Myocyte (in vitro differentiated cells): ENCODE data around the gene SCN3B. TPM values are rescaled to one million over a fixed set of nuclear protein-coding genes. Genes with fewer than 3 reads are reported as not detected.

Source experiments
- DNase-seq: peaks from one replicate; pipeline ENCODE4 v3.0.0-alpha.2; 2012; ENCODE audit warnings: low read depth
- total RNA-seq: library from RNA; depleted of rRNA; stranded (reverse); fragments of >200 nt; gene quantifications from 2 replicates; pipeline ENCODE4 v1.2.3, GENCODE V29; 2014

SCN3B gene
- total RNA-seq, 1 donor from 2014 or later, result 0.32 TPM

- no peak for DNase-seq
Measured at GRCh38 chr11:123659311-123659710, 4.9 kb upstream of the SCN3B start.

DNA sequence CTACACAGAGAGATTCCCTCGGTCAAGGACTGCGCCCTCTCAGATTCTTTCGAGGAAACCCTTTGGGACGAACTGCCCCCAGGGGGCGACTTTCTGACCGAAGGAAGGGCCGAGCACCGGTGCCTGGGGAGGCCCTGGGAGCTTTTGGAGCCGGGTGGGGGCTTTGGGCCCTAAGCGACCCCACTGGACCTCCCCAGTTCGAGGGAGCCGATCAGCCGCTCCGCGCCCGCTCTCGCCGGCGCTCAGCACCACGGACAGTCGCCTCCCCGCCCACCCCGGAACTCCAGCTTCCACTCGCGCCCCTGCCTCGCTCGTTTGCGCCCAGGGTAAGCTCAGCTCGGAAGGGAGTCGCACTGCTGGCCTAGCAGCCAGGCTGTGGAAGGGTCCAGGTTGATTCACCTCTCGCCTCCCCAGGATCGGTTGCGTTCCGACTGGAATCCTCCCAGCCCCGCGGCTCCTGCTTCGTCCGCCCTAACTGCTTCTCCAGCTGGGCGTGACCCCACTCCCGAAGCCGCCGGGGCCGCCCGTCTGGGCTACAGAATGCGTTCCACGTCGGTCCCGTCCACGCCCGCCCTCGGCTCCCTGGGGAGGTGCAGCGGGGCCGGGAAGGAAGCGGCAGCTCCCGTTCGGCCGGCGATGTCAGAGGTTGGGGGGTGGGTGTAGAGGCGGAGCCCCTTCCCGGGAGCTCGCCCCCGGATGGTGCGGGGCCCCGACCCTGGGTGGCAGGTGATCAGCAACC is 428 bp downstream of the SCN3B start:
- peak; percentile 48 for DNase-seq

DNA sequence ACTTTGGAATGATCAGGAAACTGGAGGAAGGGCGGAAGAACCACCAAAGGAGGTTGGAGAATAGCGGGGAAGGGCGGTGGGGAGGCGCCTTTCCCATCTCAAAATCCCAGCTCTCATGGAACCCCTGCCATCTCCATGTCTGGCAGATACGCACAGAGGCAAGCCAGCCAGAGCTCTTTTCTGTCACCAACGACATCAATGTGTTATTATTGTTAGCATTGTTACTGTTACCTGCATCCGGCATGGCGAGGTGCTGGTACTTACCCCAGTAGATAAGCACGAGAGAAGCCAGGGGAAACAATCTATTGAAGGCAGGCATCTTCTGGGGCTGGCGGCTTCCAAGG is 969 bp downstream of the SCN3B start:
- DNase-seq, result no peak

GRCh38 chr11:123652599-123652998 is 1.8 kb downstream of the SCN3B start:
- no peak for DNase-seq

- no peak for DNase-seq
Measured at GRCh38 chr11:123650901-123651300, 3.5 kb downstream of the SCN3B start.

DNA sequence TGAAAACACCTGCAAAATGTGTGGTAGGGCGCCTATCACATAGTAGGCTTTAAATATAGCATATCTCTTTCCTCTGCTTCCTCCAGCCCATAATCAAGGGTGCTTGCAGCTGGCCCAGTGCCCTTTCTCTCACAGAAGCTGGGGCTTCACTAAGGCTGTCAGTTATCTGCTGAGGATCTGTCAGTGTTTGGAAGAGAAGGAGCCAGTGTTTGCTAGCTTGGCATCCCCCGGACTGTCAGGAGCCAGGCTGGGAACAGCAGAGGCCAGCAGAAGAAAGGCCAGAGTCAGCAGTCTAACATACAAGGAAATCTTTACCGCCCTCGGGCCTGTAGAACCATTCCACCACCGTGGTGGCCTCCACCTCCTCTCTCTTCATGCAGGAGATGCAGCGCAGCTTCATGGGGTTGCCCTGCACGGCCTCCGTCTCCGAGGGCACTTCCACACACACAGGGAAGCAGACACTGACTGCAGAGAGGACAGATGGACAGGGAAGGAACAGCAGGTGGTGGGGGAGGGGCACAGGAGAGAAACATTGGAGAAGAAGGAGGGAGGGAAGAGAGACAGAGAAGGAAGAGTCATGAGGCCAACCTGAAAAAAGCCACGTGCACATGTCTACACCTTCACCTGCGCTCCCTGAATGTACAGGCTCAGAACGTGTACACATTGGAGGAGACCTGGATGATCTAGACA is 9.0 kb downstream of the SCN3B start:
- DNase-seq, result no peak

- no peak for DNase-seq
Measured at GRCh38 chr11:123642435-123642834, 12.0 kb downstream of the SCN3B start.

GRCh38 chr11:123641495-123641840 is 13.0 kb downstream of the SCN3B start:
- no peak for DNase-seq

GRCh38 chr11:123640677-123641494 is 13.5 kb downstream of the SCN3B start:
- peak; percentile 50 for DNase-seq

GRCh38 chr11:123640029-123640428 is 14.4 kb downstream of the SCN3B start:
- no peak for DNase-seq

GRCh38 chr11:123630126-123630608 is 24.3 kb downstream of the SCN3B start:
- DNase-seq, result peak; percentile 24

- DNase-seq, result peak; percentile 17
Measured at GRCh38 chr11:123628936-123629683, 25.3 kb downstream of the SCN3B start.

GRCh38 chr11:123624974-123625373 is 29.4 kb downstream of the SCN3B start:
- DNase-seq, result no peak

- DNase-seq, result no peak
Measured at GRCh38 chr11:123622576-123622975, 31.8 kb downstream of the SCN3B start.

DNA sequence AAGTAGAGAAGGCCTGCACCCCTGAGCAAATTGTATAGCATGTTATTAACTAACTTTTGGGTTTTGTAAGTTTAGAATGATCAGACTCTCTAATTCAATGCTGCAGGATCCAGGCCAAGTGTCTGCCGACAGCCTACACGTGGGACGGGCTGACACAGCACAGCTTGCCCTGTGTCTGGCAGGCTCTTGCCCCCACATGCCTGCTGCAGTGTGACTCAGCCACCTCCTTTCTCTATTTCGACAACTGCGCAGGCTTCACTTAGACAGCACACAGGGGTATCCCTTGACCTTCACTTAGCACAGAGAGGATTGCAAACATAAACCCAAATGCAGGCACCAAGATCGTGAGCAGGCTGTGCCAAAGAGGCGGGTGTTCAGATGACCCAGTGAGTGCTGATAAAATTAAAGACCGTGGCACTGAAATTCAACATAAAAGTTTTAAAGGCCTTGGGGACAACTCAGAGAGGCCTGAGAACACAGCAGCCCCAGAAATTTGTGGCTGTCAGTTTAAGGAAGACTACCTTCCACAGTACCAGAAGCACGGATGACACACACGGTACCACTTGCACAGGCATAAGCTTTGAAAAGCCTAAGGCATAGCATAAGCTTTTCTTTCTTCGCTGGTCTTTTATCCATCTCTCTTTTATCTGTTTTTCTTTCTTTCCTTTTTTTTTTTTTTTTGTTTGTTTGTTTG is 37.8 kb downstream of the SCN3B start:
- peak; percentile 88 for DNase-seq

DNA sequence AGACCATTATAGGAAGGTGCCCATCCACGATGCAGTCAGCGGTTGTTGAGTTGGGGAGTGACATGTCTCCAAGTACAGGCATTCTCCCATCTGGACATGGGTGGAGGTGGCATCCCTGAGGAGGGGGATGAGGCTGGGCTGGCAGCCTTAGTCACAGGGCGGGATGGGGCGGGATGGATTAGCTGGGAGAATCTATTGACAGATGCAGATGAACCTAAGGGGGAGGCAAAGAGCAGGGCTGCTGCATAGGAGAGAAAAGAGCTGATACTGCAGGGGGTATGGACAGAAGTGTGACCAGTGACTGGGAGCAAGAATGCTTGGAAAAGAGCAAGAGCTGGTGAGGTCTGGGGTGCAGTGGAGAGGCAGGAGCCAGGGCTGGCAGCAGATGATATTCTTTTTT is 42.7 kb downstream of the SCN3B start:
- DNase-seq, result no peak

GRCh38 chr11:123608945-123609344 is 45.5 kb downstream of the SCN3B start:
- DNase-seq, result no peak

DNA sequence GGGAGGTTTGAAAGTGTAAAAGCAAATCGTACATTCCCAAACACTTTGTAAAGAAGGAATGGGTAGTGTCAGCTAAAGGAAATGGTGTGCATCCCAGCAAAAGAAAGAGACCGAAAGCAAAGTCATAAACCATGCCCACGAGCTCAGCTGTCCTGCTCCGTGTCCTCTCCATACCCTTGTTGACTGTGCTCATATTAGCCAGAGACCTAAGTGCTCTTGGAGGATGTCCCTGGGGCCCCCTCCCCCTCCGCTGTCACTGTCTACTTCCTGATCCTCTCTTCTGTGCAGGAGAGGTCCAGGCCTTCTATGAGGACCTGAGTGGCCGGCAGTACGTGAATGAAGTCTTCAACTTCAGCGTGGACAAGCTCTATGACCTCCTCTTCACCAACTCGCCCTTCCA is 46.1 kb downstream of the SCN3B start:
- no peak for DNase-seq

DNA sequence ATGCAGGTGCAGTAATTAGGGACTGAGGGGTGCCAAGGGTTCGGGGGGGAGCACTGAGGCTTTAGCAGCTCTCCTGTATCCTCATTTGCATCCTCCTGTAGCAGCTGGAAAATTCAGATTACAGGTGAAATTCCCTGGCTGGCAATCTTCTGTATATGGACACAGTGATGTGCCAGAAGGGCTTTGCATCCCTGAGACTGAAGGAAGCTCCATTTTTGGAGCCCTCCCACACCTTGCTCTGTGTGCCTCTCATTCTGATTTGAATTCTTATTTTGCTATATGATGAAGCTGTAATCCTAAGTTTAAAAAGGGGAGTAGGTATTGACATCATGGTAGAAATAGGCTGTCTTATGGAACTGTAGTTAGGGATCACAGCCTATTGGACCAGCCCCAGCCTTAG is 46.6 kb downstream of the SCN3B start:
- DNase-seq, result no peak

GRCh38 chr11:123603666-123604065 is 50.8 kb downstream of the SCN3B start:
- DNase-seq, result no peak

- DNase-seq, result peak; percentile 41
Measured at GRCh38 chr11:123601743-123602142, 52.7 kb downstream of the SCN3B start.
